ENCODE measurements around the gene OLIG1. TPM values are rescaled to one million over a fixed set of nuclear protein-coding genes. Genes with fewer than 3 reads are reported as not detected.

The OLIG1 gene
- total RNA-seq, 2 experiments from 2014 or later, result not detected

DNA sequence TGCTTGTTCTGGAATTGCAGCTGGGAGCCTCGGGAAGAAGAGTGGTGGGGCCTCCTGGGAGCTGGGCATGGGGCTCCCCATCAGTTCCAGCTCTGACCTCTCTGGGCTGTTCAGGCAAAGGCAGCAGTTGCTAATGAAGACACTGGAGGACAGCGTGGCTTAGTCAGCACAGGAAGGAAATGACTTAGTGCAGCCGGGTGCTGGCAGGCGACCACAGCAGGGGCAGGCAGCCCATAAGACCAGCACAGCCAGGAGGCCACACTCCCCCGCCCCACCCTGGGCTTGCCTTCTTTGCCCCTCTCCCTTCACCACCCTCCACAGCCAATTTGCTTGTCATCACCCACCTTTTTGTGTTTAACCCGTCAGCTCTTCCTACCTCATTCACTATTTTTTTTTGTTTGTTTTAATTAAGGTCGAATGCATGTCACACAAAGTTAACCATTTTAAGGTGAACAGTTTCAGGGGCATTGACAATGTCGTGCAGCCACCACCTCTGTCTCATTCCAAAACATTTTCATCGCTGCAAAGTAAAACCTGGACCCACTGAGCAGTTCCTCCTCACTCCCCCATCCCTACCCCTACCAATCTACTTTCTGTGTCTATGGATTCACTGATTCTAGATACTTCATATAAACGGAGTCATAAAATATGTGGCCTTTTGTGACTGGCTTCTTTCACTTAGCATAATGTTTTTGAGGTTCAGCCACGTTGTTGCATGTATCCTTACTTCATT lies 33.3 kb upstream of the OLIG1 start:
- ChIA-PET CTCF (ENCODE audit: unreplicated experiment) (no interaction called here), POLR2A (interaction anchor here (0.6 kb wide), 2 partner anchors 57 to 82 kb away, joined by 3 to 4 read pairs; no protein-coding TSS in a partner anchor)
- no peak overlapping the region for H3K4me3 ChIP-seq (ENCODE audit: low read depth, low read length, poor library complexity, severe bottlenecking)
- H3K36me3 ChIP-seq (ENCODE audit: insufficient read depth, low read length), result no peaks in the 10 kb centered on the region
- no peak overlapping the region for H2AFZ ChIP-seq (ENCODE audit: low read length)
- H3K4me1 ChIP-seq (ENCODE audit: insufficient read depth, low read length, poor library complexity, severe bottlenecking), result no peaks in the 10 kb centered on the region
- BruUV-seq (replicated peaks), result no TSS peak
- no peaks in the 10 kb centered on the region for H3K79me2 ChIP-seq (ENCODE audit: insufficient read depth, low read depth, low read length)
- no peaks in the 10 kb centered on the region for H3K9me2 ChIP-seq (ENCODE audit: insufficient read depth, low read length)
- H4K20me1 ChIP-seq (ENCODE audit: insufficient read depth, low read length), result no peaks in the 10 kb centered on the region
- intact Hi-C loops (cut with micrococcal nuclease; ENCODE audit: unreplicated experiment), result no loop called here
- TF ChIP-seq EZH2phosphoT487 (IDR thresholded peaks at IDR 0.05; ENCODE audit: borderline replicate concordance, low read depth, low read length), result no peak
- TF ChIP-seq, protein P1, sequence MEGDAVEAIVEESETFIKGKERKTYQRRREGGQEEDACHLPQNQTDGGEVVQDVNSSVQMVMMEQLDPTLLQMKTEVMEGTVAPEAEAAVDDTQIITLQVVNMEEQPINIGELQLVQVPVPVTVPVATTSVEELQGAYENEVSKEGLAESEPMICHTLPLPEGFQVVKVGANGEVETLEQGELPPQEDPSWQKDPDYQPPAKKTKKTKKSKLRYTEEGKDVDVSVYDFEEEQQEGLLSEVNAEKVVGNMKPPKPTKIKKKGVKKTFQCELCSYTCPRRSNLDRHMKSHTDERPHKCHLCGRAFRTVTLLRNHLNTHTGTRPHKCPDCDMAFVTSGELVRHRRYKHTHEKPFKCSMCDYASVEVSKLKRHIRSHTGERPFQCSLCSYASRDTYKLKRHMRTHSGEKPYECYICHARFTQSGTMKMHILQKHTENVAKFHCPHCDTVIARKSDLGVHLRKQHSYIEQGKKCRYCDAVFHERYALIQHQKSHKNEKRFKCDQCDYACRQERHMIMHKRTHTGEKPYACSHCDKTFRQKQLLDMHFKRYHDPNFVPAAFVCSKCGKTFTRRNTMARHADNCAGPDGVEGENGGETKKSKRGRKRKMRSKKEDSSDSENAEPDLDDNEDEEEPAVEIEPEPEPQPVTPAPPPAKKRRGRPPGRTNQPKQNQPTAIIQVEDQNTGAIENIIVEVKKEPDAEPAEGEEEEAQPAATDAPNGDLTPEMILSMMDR (conservative IDR thresholded peaks at IDR 0.05; ENCODE audit: low read length), result no peak
- DNase-seq (ENCODE audit: low spot score), result no peak
- no peak overlapping the region for H3K27ac ChIP-seq (ENCODE audit: low read depth, low read length, poor library complexity, severe bottlenecking)
- H3K4me2 ChIP-seq (ENCODE audit: low read length), result no peak overlapping the region
- no peaks in the 10 kb centered on the region for H3K9me3 ChIP-seq (ENCODE audit: low read length)

DNA sequence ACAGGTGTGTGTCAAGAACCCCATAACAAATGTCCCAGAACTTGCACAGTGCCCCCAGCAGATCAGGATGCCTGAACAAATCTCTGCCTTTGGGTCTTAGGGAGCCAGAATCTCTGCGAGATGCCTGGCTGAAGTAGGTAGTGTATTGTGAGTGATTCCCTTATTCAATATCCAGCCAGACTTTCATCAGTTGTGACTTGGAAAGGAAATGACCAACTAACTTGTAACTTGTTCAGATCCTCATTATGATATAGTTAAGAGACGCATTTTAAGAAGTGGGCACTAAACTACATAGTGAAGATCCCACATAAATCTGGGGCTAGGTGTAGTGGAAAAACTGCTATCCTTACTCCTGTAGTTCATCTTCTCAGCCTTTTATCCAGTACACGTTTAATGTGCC lies 32.4 kb upstream of the OLIG1 start:
- Histone ChIP-seq H3K4me1 (ENCODE audit: insufficient read depth, low read length, poor library complexity, severe bottlenecking) (no peaks in the 10 kb centered on the region), H3K4me3 (ENCODE audit: low read depth, low read length, poor library complexity, severe bottlenecking) (no peak overlapping the region), H3K4me2 (ENCODE audit: low read length) (no peak overlapping the region), H4K20me1 (ENCODE audit: insufficient read depth, low read length) (no peaks in the 10 kb centered on the region), H3K36me3 (ENCODE audit: insufficient read depth, low read length) (no peaks in the 10 kb centered on the region), H3K9me2 (ENCODE audit: insufficient read depth, low read length) (no peaks in the 10 kb centered on the region), H3K27ac (ENCODE audit: low read depth, low read length, poor library complexity, severe bottlenecking) (no peak overlapping the region), H3K9me3 (ENCODE audit: low read length) (no peaks in the 10 kb centered on the region), H3K79me2 (ENCODE audit: insufficient read depth, low read depth, low read length) (no peaks in the 10 kb centered on the region), H2AFZ (ENCODE audit: low read length) (no peak overlapping the region)
- no TSS peak for BruUV-seq (replicated peaks)
- ChIA-PET CTCF (ENCODE audit: unreplicated experiment) (no interaction called here), POLR2A (interaction anchor here (0.5 to 0.7 kb wide), 2 partner anchors 12 to 102 kb away, joined by 3 to 5 read pairs; no protein-coding TSS in a partner anchor)
- no peak for DNase-seq (ENCODE audit: low spot score)
- TF ChIP-seq EZH2phosphoT487 (IDR thresholded peaks at IDR 0.05; ENCODE audit: borderline replicate concordance, low read depth, low read length), result no peak
- TF ChIP-seq, protein P1 (conservative IDR thresholded peaks at IDR 0.05; ENCODE audit: low read length), result no peak
- intact Hi-C loops (cut with micrococcal nuclease; ENCODE audit: unreplicated experiment), result no loop called here

DNA sequence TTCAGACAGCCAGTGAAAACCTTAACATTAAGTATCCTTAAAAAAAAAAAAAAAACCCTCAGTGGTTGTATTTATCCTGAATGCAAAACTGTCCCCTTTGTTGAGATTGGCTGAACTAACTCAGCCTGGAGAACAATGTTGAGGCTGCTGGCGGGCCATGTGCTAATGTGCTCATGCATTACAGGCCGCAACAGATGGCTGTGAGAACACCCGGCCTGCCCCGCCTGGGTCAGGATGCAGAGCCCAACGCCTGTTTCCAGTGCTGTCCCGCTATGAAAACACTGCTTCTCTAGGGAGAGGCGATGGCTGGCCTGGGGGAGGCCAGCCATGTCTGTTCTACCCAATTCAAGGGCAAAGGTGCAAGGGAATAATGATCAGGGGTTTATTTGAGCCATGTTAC lies 30.4 kb upstream of the OLIG1 start:
- Histone ChIP-seq H3K4me3 (ENCODE audit: low read depth, low read length, poor library complexity, severe bottlenecking) (no peak overlapping the region), H3K4me1 (ENCODE audit: insufficient read depth, low read length, poor library complexity, severe bottlenecking) (no peaks in the 10 kb centered on the region), H3K27ac (ENCODE audit: low read depth, low read length, poor library complexity, severe bottlenecking) (no peak overlapping the region), H3K9me3 (ENCODE audit: low read length) (no peaks in the 10 kb centered on the region), H3K79me2 (ENCODE audit: insufficient read depth, low read depth, low read length) (no peaks in the 10 kb centered on the region), H4K20me1 (ENCODE audit: insufficient read depth, low read length) (no peaks in the 10 kb centered on the region), H3K4me2 (ENCODE audit: low read length) (no peak overlapping the region), H3K36me3 (ENCODE audit: insufficient read depth, low read length) (no peaks in the 10 kb centered on the region), H2AFZ (ENCODE audit: low read length) (no peak overlapping the region), H3K9me2 (ENCODE audit: insufficient read depth, low read length) (no peaks in the 10 kb centered on the region)
- TF ChIP-seq, protein P1 (conservative IDR thresholded peaks at IDR 0.05; ENCODE audit: low read length), result no peak
- TF ChIP-seq EZH2phosphoT487 (IDR thresholded peaks at IDR 0.05; ENCODE audit: borderline replicate concordance, low read depth, low read length), result no peak
- ChIA-PET POLR2A (interaction anchor here (0.7 kb wide), 1 partner anchor 9 kb away, joined by 3 read pairs; no protein-coding TSS in a partner anchor), CTCF (ENCODE audit: unreplicated experiment) (no interaction called here)
- no TSS peak for BruUV-seq (replicated peaks)
- DNase-seq (ENCODE audit: low spot score), result no peak
- intact Hi-C loops (cut with micrococcal nuclease; ENCODE audit: unreplicated experiment), result no loop called here

Measured in OCI-LY7 (cell line).